ENCODE results near the gene PPL.

The PPL gene

GRCh38 chr16:4922721-4923342 is 14.1 kb downstream of the PPL start:
- Histone ChIP-seq H3K27me3 (ENCODE audit: control insufficient read depth, insufficient read depth, low read length) (no peaks in the 10 kb centered on the region), H3K9me3 (ENCODE audit: control insufficient read depth, insufficient read depth, low read length) (no peaks in the 10 kb centered on the region), H3K4me1 (ENCODE audit: control insufficient read depth, insufficient read depth, low read length) (peaks cover 14% of the 10 kb centered on the region), H3K27ac (ENCODE audit: low read length) (no peak overlapping the region), H3K36me3 (ENCODE audit: control insufficient read depth, insufficient read depth, low read length) (0 out of 2 replicates have a peak, but pooled peaks cover 4% of the 10 kb centered on the region), H3K4me3 (ENCODE audit: low read length) (no peak overlapping the region)
- no peak for DNase-seq (ENCODE audit: low read depth, low spot score)
- whole genome bisulfite sequencing (ENCODE audit: insufficient coverage, insufficient read length), result no CpG with 5 or more reads among the region's 18 CpGs

GRCh38 chr16:4920826-4921225 is 16.1 kb downstream of the PPL start:
- no peaks in the 10 kb centered on the region for H3K27me3 ChIP-seq (ENCODE audit: control insufficient read depth, insufficient read depth, low read length)
- H3K9me3 ChIP-seq (ENCODE audit: control insufficient read depth, insufficient read depth, low read length), result no peaks in the 10 kb centered on the region
- H3K4me1 ChIP-seq (ENCODE audit: control insufficient read depth, insufficient read depth, low read length), result peaks cover 12% of the 10 kb centered on the region
- H3K27ac ChIP-seq (ENCODE audit: low read length), result no peak overlapping the region
- no peak for DNase-seq (ENCODE audit: low read depth, low spot score)
- no CpG with 5 or more reads among the region's 5 CpGs for WGBS (ENCODE audit: insufficient coverage, insufficient read length)
- H3K4me3 ChIP-seq (ENCODE audit: low read length), result no peak overlapping the region
- H3K36me3 ChIP-seq (ENCODE audit: control insufficient read depth, insufficient read depth, low read length), result 0 out of 2 replicates have a peak, but pooled peaks cover 4% of the 10 kb centered on the region

GRCh38 chr16:4918781-4919251 is 18.1 kb downstream of the PPL start:
- Histone ChIP-seq H3K4me3 (ENCODE audit: low read length) (no peak overlapping the region), H3K27ac (ENCODE audit: low read length) (no peak overlapping the region), H3K36me3 (ENCODE audit: control insufficient read depth, insufficient read depth, low read length) (0 out of 2 replicates have a peak, but pooled peaks cover 4% of the 10 kb centered on the region), H3K4me1 (ENCODE audit: control insufficient read depth, insufficient read depth, low read length) (peaks cover 4% of the 10 kb centered on the region), H3K27me3 (ENCODE audit: control insufficient read depth, insufficient read depth, low read length) (no peaks in the 10 kb centered on the region), H3K9me3 (ENCODE audit: control insufficient read depth, insufficient read depth, low read length) (no peaks in the 10 kb centered on the region)
- no CpG with 5 or more reads among the region's 13 CpGs for WGBS (ENCODE audit: insufficient coverage, insufficient read length)
- no peak for DNase-seq (ENCODE audit: low read depth, low spot score)

- no peaks in the 10 kb centered on the region for H3K36me3 ChIP-seq (ENCODE audit: control insufficient read depth, insufficient read depth, low read length)
- H3K27ac ChIP-seq (ENCODE audit: low read length), result no peak overlapping the region
- H3K4me3 ChIP-seq (ENCODE audit: low read length), result no peak overlapping the region
- DNase-seq (ENCODE audit: low read depth, low spot score), result no peak
- H3K4me1 ChIP-seq (ENCODE audit: control insufficient read depth, insufficient read depth, low read length), result peaks cover 4% of the 10 kb centered on the region
- no CpG with 5 or more reads among the region's 4 CpGs for WGBS (ENCODE audit: insufficient coverage, insufficient read length)
- H3K27me3 ChIP-seq (ENCODE audit: control insufficient read depth, insufficient read depth, low read length), result no peaks in the 10 kb centered on the region
- H3K9me3 ChIP-seq (ENCODE audit: control insufficient read depth, insufficient read depth, low read length), result no peaks in the 10 kb centered on the region
Observed at GRCh38 chr16:4917117-4917516, 19.8 kb downstream of the PPL start.

GRCh38 chr16:4915226-4915761 is 21.7 kb downstream of the PPL start:
- WGBS (ENCODE audit: insufficient coverage, insufficient read length), result no CpG with 5 or more reads among the region's 11 CpGs

GRCh38 chr16:4914528-4915225 is 22.3 kb downstream of the PPL start:
- Histone ChIP-seq H3K36me3 (ENCODE audit: control insufficient read depth, insufficient read depth, low read length) (no peaks in the 10 kb centered on the region), H3K27me3 (ENCODE audit: control insufficient read depth, insufficient read depth, low read length) (no peaks in the 10 kb centered on the region), H3K4me3 (ENCODE audit: low read length) (no peak overlapping the region), H3K27ac (ENCODE audit: low read length) (no peak overlapping the region), H3K9me3 (ENCODE audit: control insufficient read depth, insufficient read depth, low read length) (no peaks in the 10 kb centered on the region), H3K4me1 (ENCODE audit: control insufficient read depth, insufficient read depth, low read length) (peaks cover 4% of the 10 kb centered on the region)
- no peak for DNase-seq (ENCODE audit: low read depth, low spot score)
- WGBS (ENCODE audit: insufficient coverage, insufficient read length), result no CpG with 5 or more reads among the region's 7 CpGs

More at GRCh38 chr16:4915226-4915761, 21.7 kb downstream of the PPL start:
- Histone ChIP-seq H3K4me1 (ENCODE audit: control insufficient read depth, insufficient read depth, low read length) (peaks cover 4% of the 10 kb centered on the region), H3K27me3 (ENCODE audit: control insufficient read depth, insufficient read depth, low read length) (no peaks in the 10 kb centered on the region), H3K27ac (ENCODE audit: low read length) (no peak overlapping the region), H3K9me3 (ENCODE audit: control insufficient read depth, insufficient read depth, low read length) (no peaks in the 10 kb centered on the region), H3K4me3 (ENCODE audit: low read length) (no peak overlapping the region), H3K36me3 (ENCODE audit: control insufficient read depth, insufficient read depth, low read length) (no peaks in the 10 kb centered on the region)
- no peak for DNase-seq (ENCODE audit: low read depth, low spot score)

GRCh38 chr16:4913774-4914525 is 23.0 kb downstream of the PPL start:
- no peaks in the 10 kb centered on the region for H3K9me3 ChIP-seq (ENCODE audit: control insufficient read depth, insufficient read depth, low read length)
- H3K36me3 ChIP-seq (ENCODE audit: control insufficient read depth, insufficient read depth, low read length), result no peaks in the 10 kb centered on the region
- no peak overlapping the region for H3K27ac ChIP-seq (ENCODE audit: low read length)
- H3K4me1 ChIP-seq (ENCODE audit: control insufficient read depth, insufficient read depth, low read length), result peaks cover 4% of the 10 kb centered on the region
- no CpG with 5 or more reads among the region's 15 CpGs for whole genome bisulfite sequencing (ENCODE audit: insufficient coverage, insufficient read length)
- H3K4me3 ChIP-seq (ENCODE audit: low read length), result no peak overlapping the region
- DNase-seq (ENCODE audit: low read depth, low spot score), result no peak
- no peaks in the 10 kb centered on the region for H3K27me3 ChIP-seq (ENCODE audit: control insufficient read depth, insufficient read depth, low read length)

- H3K4me1 ChIP-seq (ENCODE audit: control insufficient read depth, insufficient read depth, low read length), result no peaks in the 10 kb centered on the region
- no CpG with 5 or more reads among the region's 7 CpGs for WGBS (ENCODE audit: insufficient coverage, insufficient read length)
- DNase-seq (ENCODE audit: low read depth, low spot score), result no peak
- no peaks in the 10 kb centered on the region for H3K27me3 ChIP-seq (ENCODE audit: control insufficient read depth, insufficient read depth, low read length)
- H3K4me3 ChIP-seq (ENCODE audit: low read length), result no peak overlapping the region
- no peaks in the 10 kb centered on the region for H3K9me3 ChIP-seq (ENCODE audit: control insufficient read depth, insufficient read depth, low read length)
- no peaks in the 10 kb centered on the region for H3K36me3 ChIP-seq (ENCODE audit: control insufficient read depth, insufficient read depth, low read length)
- H3K27ac ChIP-seq (ENCODE audit: low read length), result no peak overlapping the region
Observed at GRCh38 chr16:4913130-4913773, 23.7 kb downstream of the PPL start.

- DNase-seq (ENCODE audit: low read depth, low spot score), result no peak
- H3K27me3 ChIP-seq (ENCODE audit: control insufficient read depth, insufficient read depth, low read length), result no peaks in the 10 kb centered on the region
- no peak overlapping the region for H3K27ac ChIP-seq (ENCODE audit: low read length)
- no peaks in the 10 kb centered on the region for H3K4me1 ChIP-seq (ENCODE audit: control insufficient read depth, insufficient read depth, low read length)
- no peak overlapping the region for H3K4me3 ChIP-seq (ENCODE audit: low read length)
- no peaks in the 10 kb centered on the region for H3K36me3 ChIP-seq (ENCODE audit: control insufficient read depth, insufficient read depth, low read length)
- H3K9me3 ChIP-seq (ENCODE audit: control insufficient read depth, insufficient read depth, low read length), result no peaks in the 10 kb centered on the region
- WGBS (ENCODE audit: insufficient coverage, insufficient read length), result no CpG with 5 or more reads among the region's 6 CpGs
Observed at GRCh38 chr16:4911970-4912386, 25.0 kb downstream of the PPL start.

GRCh38 chr16:4910828-4911227 is 26.1 kb downstream of the PPL start:
- H3K4me3 ChIP-seq (ENCODE audit: low read length), result no peak overlapping the region
- no CpG with 5 or more reads among the region's 12 CpGs for WGBS (ENCODE audit: insufficient coverage, insufficient read length)
- no peak overlapping the region for H3K27ac ChIP-seq (ENCODE audit: low read length)
- no peaks in the 10 kb centered on the region for H3K9me3 ChIP-seq (ENCODE audit: control insufficient read depth, insufficient read depth, low read length)
- no peak for DNase-seq (ENCODE audit: low read depth, low spot score)
- no peaks in the 10 kb centered on the region for H3K36me3 ChIP-seq (ENCODE audit: control insufficient read depth, insufficient read depth, low read length)
- H3K27me3 ChIP-seq (ENCODE audit: control insufficient read depth, insufficient read depth, low read length), result no peaks in the 10 kb centered on the region
- H3K4me1 ChIP-seq (ENCODE audit: control insufficient read depth, insufficient read depth, low read length), result no peaks in the 10 kb centered on the region
